ENCODE data around the gene STX3.
"Not testable (repeated sequence)": the region's sequence is repeated elsewhere in the genome, so short reads cannot be mapped to it uniquely, and the experiment has no call there.

STX3 gene

DNA sequence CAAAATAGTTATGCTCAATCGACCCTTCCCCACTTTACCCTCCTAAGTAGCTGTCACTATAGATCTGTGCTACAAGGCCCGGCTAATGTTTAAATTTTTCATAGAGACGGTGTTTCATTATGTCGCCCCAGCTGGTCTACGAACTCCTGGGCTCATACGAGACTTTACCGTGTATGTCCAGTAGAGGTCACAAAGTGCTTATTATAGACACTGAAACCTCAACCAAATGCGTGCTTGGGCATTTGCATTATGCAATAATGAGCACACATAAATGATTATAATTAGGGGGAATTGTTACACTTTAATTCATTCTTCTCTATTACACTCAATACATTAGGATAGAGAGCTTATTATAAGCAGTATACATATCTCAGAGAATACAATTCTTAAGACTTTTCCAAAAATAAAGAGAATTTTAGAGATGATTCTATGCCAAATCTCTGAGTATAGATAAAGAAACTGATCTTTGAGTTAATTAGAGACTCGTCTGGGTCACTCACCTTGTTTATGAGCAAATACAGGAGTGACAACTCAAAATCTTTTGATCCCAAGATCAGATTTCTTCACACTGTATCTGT is 67.9 kb downstream of the STX3 start:
- Histone ChIP-seq H3K9ac (ENCODE audit: low read length) (peak overlapping the region; percentile 23), H3K4me1 (ENCODE audit: control insufficient read depth, insufficient read depth, low read length) (no peaks in the 10 kb centered on the region), H3K9me3 (ENCODE audit: control insufficient read depth, low read length) (no peaks in the 10 kb centered on the region), H3K4me3 (ENCODE audit: low read length) (no peak overlapping the region), H3K27me3 (ENCODE audit: control insufficient read depth, insufficient read depth, low read length) (no peaks in the 10 kb centered on the region), H3K36me3 (ENCODE audit: control insufficient read depth, insufficient read depth, low read length) (no peaks in the 10 kb centered on the region)

DNA sequence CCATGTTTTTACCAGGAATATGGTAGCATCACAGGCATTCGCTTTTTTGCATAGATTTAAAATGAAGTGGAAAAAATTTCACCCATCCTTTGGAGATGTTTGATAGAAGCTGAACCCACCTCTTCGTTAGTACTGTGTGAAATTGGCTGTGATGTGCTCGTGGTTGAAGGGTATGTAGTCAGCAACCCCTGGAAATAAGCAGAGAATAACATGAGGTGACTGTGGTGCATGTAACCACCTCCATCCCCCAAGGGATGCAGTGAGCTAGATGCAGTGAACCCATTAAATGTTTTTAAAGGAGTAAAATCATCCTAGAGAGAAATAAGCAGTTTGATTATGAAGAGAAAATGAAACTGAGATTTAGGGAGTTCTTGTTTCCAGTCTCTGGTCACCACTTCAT is 74.2 kb downstream of the STX3 start:
- Histone ChIP-seq H3K36me3 (ENCODE audit: control insufficient read depth, insufficient read depth, low read length) (no peaks in the 10 kb centered on the region), H3K27me3 (ENCODE audit: control insufficient read depth, insufficient read depth, low read length) (no peaks in the 10 kb centered on the region), H3K9me3 (ENCODE audit: control insufficient read depth, low read length) (no peaks in the 10 kb centered on the region), H3K4me1 (ENCODE audit: control insufficient read depth, insufficient read depth, low read length) (no peaks in the 10 kb centered on the region), H3K4me3 (ENCODE audit: low read length) (no peak overlapping the region), H3K9ac (ENCODE audit: low read length) (no peak overlapping the region)

DNA sequence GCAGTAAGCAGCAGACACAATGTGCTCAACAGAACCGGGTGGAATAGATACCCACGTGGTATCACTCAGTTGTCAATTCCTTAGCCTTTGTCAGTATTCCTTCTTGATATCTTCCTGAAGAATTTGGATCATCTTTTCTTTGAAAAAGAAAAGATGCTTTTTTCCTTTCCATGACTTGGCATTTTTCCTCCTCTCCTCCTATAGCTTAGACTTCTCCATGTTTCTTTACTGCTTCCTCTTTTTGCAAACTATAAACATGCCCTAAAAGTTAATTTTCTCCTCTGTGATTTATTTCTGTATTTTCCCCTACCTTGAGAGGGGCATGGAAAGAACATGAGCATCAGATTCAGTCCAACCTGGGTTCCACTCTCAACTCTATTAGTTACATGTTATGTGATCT is 78.4 kb downstream of the STX3 start:
- Histone ChIP-seq H3K9me3 (ENCODE audit: control insufficient read depth, low read length) (no peaks in the 10 kb centered on the region), H3K36me3 (ENCODE audit: control insufficient read depth, insufficient read depth, low read length) (no peaks in the 10 kb centered on the region), H3K4me3 (ENCODE audit: low read length) (no peak overlapping the region)

DNA sequence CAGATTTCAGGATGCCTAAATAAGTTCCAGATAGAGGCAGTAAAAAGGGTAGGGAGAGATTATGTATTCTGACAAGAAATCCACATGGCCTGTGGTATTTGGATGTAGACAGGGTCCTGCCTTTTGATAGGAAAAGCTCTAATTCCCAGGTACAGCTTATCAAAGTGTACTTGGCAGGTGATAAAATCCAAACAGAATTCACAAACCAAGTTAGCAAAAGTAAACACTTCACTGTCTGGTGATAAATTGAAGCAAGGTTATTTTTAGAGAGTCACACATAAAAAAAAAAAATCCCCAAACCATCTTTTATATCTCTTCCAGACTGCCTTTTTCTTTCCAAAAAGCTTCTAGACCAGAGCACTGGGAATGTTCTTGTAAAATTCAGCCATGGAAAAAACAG is 84.4 kb downstream of the STX3 start:
- Histone ChIP-seq H3K4me3 (ENCODE audit: low read length) (no peak overlapping the region), H3K4me1 (ENCODE audit: control insufficient read depth, insufficient read depth, low read length) (no peaks in the 10 kb centered on the region)

More for the DNA sequence above, 78.4 kb downstream of the STX3 start:
- H3K4me1 ChIP-seq (ENCODE audit: control insufficient read depth, insufficient read depth, low read length), result no peaks in the 10 kb centered on the region
- no peak overlapping the region for H3K9ac ChIP-seq (ENCODE audit: low read length)
- no peaks in the 10 kb centered on the region for H3K27me3 ChIP-seq (ENCODE audit: control insufficient read depth, insufficient read depth, low read length)

DNA sequence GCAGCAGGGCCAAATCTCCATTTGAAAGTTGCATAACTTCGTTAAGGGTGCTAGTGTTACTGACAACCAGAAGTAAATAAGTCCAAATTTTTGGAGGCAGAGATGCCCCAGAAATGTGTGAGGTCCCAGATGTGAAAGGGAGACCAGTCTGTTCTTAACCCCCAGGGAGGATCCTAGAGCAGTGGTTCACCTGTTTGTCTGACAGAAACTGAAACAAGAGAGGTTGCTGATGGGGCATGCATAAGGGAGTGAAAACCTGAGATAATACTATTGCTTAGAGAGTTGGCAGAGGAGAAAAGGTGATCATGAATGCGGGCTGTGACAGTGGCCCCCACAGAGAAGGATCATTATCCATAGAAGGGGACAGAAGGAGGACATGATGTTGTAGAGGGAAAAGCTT is 86.3 kb downstream of the STX3 start:
- no peak overlapping the region for H3K9ac ChIP-seq (ENCODE audit: low read length)
- H3K27me3 ChIP-seq (ENCODE audit: control insufficient read depth, insufficient read depth, low read length), result no peaks in the 10 kb centered on the region
- no peaks in the 10 kb centered on the region for H3K9me3 ChIP-seq (ENCODE audit: control insufficient read depth, low read length)
- H3K36me3 ChIP-seq (ENCODE audit: control insufficient read depth, insufficient read depth, low read length), result no peaks in the 10 kb centered on the region
- H3K4me1 ChIP-seq (ENCODE audit: control insufficient read depth, insufficient read depth, low read length), result peaks cover 14% of the 10 kb centered on the region
- no peak overlapping the region for H3K4me3 ChIP-seq (ENCODE audit: low read length)

More for the DNA sequence above, 84.4 kb downstream of the STX3 start:
- Histone ChIP-seq H3K9me3 (ENCODE audit: control insufficient read depth, low read length) (no peaks in the 10 kb centered on the region), H3K9ac (ENCODE audit: low read length) (no peak overlapping the region), H3K36me3 (ENCODE audit: control insufficient read depth, insufficient read depth, low read length) (no peaks in the 10 kb centered on the region), H3K27me3 (ENCODE audit: control insufficient read depth, insufficient read depth, low read length) (no peaks in the 10 kb centered on the region)

DNA sequence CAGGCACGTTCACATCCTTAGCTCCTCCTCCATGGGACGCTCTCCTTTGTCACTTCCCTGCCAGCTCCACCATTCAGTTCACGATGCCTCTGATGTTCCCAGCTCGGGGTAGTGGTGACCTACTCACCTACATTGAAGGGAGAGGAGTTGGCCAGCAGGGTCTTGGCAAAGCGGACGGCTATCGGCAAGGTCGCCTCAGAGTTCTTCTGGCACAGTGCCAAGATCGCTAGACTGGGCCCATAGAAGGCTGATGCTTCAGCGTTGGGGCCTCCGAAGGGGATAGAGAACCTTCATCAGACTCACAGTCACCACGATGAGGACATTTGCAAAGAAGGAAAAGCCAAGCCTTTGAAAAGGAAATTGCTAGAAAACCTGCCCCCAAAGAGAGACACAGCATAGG is 87.1 kb downstream of the STX3 start:
- Histone ChIP-seq H3K4me1 (ENCODE audit: control insufficient read depth, insufficient read depth, low read length) (peaks cover 16% of the 10 kb centered on the region), H3K36me3 (ENCODE audit: control insufficient read depth, insufficient read depth, low read length) (no peaks in the 10 kb centered on the region), H3K9ac (ENCODE audit: low read length) (no peak overlapping the region), H3K27me3 (ENCODE audit: control insufficient read depth, insufficient read depth, low read length) (no peaks in the 10 kb centered on the region), H3K4me3 (ENCODE audit: low read length) (no peak overlapping the region), H3K9me3 (ENCODE audit: control insufficient read depth, low read length) (no peaks in the 10 kb centered on the region)

DNA sequence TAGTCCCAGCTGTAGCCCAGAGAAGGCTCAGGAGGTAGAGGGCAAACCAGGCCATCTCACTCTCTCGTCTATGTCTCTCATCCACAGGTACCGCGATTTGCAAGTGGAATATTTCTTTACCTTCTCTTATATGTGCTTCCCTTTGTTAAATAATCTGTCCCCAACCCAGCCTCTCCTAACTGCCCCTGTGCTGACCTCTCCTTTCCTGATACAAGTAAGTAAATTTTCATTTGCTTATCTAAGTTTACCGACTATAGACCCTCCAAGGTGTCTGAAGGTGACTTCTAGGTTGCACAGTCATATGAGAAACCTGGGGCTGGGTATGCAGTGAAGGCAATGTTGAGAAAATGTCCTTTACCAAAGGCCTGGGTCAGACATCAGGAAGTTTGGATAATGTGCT is 90.2 kb downstream of the STX3 start, which contains the start of gene CBLIF:
CBLIF (minus strand) TSS at position 101 of the 400 bp plus-strand sequence; CDS start at position 55, 46 bp downstream.
- Histone ChIP-seq H3K27me3 (ENCODE audit: control insufficient read depth, insufficient read depth, low read length) (no peaks in the 10 kb centered on the region), H3K4me1 (ENCODE audit: control insufficient read depth, insufficient read depth, low read length) (peaks cover 29% of the 10 kb centered on the region), H3K9me3 (ENCODE audit: control insufficient read depth, low read length) (no peaks in the 10 kb centered on the region), H3K36me3 (ENCODE audit: control insufficient read depth, insufficient read depth, low read length) (no peaks in the 10 kb centered on the region), H3K9ac (ENCODE audit: low read length) (no peak within 1 kb of the TSS), H3K4me3 (ENCODE audit: low read length) (no peak within 1 kb of the TSS)

DNA sequence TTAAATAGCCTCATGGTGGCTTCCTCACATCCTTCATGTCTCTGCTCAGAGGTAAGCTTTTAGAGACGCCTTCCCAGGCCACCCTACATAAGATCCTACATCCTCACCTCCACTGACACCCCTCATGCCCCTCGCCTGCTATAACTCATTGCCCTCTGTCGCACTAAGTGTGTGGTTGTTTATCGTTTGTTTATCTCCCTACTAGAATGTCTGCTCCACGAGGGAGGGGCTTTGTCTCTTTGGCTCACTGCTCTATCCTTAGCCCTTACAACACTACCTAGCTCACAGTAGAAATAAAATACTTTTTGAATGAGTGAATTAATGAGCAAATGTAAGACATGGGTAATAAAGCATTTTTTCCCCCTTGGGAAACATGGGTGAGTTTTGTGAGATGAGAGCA is 91.4 kb downstream of the STX3 start:
- H3K9ac ChIP-seq (ENCODE audit: low read length), result no peak overlapping the region
- no peaks in the 10 kb centered on the region for H3K36me3 ChIP-seq (ENCODE audit: control insufficient read depth, insufficient read depth, low read length)
- no peaks in the 10 kb centered on the region for H3K9me3 ChIP-seq (ENCODE audit: control insufficient read depth, low read length)
- H3K4me3 ChIP-seq (ENCODE audit: low read length), result no peak overlapping the region
- no peaks in the 10 kb centered on the region for H3K27me3 ChIP-seq (ENCODE audit: control insufficient read depth, insufficient read depth, low read length)
- H3K4me1 ChIP-seq (ENCODE audit: control insufficient read depth, insufficient read depth, low read length), result peaks cover 29% of the 10 kb centered on the region

DNA sequence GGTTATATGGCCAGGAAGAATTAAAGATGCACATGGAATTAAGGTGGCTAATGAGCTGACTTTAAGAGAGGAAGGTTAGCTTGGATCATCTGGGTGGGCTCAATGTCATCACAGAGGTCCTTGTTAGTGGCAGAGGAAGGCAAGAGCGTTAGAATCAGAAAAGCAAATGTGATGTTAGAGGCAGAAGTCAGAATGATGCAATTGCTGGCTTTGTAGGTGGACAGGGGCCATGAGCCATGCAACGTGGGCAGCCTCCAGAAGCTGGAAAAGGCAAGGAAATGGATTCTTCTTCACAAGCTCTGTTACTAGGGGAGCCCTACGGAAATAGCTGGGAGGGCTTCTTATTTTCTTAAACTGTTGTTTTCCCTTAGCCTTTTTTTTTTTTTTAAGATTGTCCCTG is 92.5 kb downstream of the STX3 start:
- Histone ChIP-seq H3K4me3 (ENCODE audit: low read length) (no peak overlapping the region), H3K27me3 (ENCODE audit: control insufficient read depth, insufficient read depth, low read length) (no peaks in the 10 kb centered on the region), H3K4me1 (ENCODE audit: control insufficient read depth, insufficient read depth, low read length) (peaks cover 29% of the 10 kb centered on the region), H3K9ac (ENCODE audit: low read length) (no peak overlapping the region), H3K9me3 (ENCODE audit: control insufficient read depth, low read length) (no peaks in the 10 kb centered on the region), H3K36me3 (ENCODE audit: control insufficient read depth, insufficient read depth, low read length) (no peaks in the 10 kb centered on the region)

DNA sequence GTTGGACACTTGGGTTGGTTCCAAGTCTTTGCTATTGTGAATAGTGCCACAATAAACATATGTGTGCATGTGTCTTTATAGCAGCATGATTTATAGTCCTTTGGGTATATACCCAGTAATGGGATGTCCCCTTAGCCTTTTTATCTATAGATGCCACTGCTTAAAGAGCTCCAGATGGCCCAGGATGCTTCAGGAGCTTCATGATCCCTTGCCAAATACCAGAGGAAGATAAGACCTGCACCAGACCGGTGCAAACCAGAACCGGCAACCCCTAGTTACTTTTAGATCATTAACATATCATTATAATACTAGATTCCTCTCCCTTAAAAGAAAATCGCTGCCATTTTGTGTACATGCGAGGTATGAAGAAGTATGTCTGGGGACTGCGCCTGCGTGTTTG is 93.3 kb downstream of the STX3 start:
- peaks cover 29% of the 10 kb centered on the region for H3K4me1 ChIP-seq (ENCODE audit: control insufficient read depth, insufficient read depth, low read length)
- not testable (repeated sequence) for H3K9me3 ChIP-seq (ENCODE audit: control insufficient read depth, low read length); H3K9ac ChIP-seq (ENCODE audit: low read length); H3K4me3 ChIP-seq (ENCODE audit: low read length); H3K27me3 ChIP-seq (ENCODE audit: control insufficient read depth, insufficient read depth, low read length); H3K36me3 ChIP-seq (ENCODE audit: control insufficient read depth, insufficient read depth, low read length)

DNA sequence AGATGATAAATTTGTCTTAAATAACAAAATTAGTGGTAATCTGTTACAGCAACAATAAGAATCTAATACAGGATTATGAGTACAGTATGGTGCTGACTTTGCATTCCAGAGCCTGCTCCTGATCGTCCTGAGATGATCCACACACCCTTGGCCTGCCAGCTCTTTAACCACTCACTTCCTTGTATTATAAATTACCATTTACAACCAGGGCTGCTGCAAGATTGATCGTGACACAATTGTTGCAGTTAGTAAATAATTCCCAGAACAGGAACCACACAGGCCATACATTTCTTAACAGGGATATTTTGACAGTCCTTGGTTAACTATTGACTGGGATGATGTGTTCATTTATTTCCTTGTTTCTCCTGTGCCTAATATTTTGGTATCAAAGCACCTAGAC is 94.0 kb downstream of the STX3 start:
- H3K9ac ChIP-seq (ENCODE audit: low read length), result no peak overlapping the region
- no peaks in the 10 kb centered on the region for H3K27me3 ChIP-seq (ENCODE audit: control insufficient read depth, insufficient read depth, low read length)
- no peaks in the 10 kb centered on the region for H3K36me3 ChIP-seq (ENCODE audit: control insufficient read depth, insufficient read depth, low read length)
- H3K4me3 ChIP-seq (ENCODE audit: low read length), result no peak overlapping the region
- peaks cover 29% of the 10 kb centered on the region for H3K4me1 ChIP-seq (ENCODE audit: control insufficient read depth, insufficient read depth, low read length)
- H3K9me3 ChIP-seq (ENCODE audit: control insufficient read depth, low read length), result no peaks in the 10 kb centered on the region

DNA sequence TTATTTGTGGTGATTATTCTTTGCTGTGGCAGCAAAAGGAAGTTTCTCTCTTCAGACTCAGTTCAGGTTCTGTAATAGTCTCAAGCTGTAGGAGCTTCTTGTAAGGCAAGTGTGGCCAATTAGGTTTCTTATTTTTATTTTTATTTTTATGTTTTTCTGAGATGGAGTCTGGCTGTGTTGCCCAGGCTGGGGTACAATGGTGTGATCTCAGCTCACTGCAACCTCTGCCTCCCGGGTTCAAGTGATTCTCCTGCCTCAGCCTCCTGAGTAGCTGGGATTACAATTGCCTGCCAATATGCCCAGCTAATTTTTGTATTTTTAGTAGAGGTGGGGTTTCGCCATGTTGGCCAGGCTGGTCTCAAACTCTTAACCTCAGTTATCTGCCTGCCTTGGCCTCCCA is 94.4 kb downstream of the STX3 start:
- not testable (repeated sequence) for H3K9me3 ChIP-seq (ENCODE audit: control insufficient read depth, low read length); H3K27me3 ChIP-seq (ENCODE audit: control insufficient read depth, insufficient read depth, low read length); H3K9ac ChIP-seq (ENCODE audit: low read length); H3K4me3 ChIP-seq (ENCODE audit: low read length); H3K36me3 ChIP-seq (ENCODE audit: control insufficient read depth, insufficient read depth, low read length)
- H3K4me1 ChIP-seq (ENCODE audit: control insufficient read depth, insufficient read depth, low read length), result peaks cover 29% of the 10 kb centered on the region

DNA sequence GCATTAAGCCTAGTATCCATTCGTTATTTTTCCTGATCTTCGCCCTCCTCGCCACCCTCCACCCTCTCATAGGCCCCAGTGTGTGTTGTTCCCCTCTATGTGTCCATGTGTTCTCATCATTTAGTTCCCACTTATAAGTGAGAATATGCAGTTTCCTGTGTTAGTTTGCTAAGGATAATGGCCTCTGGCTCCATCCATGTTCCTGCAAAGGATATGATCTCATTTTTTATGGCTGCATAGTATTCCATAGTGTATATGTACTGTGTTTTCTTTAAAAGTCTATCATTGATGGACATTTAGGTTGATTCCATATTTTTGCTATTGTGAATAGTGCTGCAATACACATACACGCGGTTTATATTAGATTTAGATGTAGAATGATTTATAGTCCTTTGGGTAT is 96.2 kb downstream of the STX3 start:
- not testable (repeated sequence) for H3K27me3 ChIP-seq (ENCODE audit: control insufficient read depth, insufficient read depth, low read length); H3K4me3 ChIP-seq (ENCODE audit: low read length); H3K9ac ChIP-seq (ENCODE audit: low read length); H3K36me3 ChIP-seq (ENCODE audit: control insufficient read depth, insufficient read depth, low read length); H3K9me3 ChIP-seq (ENCODE audit: control insufficient read depth, low read length)
- peaks cover 15% of the 10 kb centered on the region for H3K4me1 ChIP-seq (ENCODE audit: control insufficient read depth, insufficient read depth, low read length)
